GM23338 (cell line): ENCODE results near the gene LRRIQ3. TPM values are rescaled to one million over a fixed set of nuclear protein-coding genes. Genes with fewer than 3 reads are reported as not detected.

Experiments
- ATAC-seq: fragments of 200-7000 bp; cut with Tn5 transposase; 3 replicates; pipeline ENCODE4 v1.9.1; 2020
- DNase-seq: peaks from one replicate; pipeline ENCODE4 v3.0.0-alpha.2; 2015; ENCODE audit warnings: low spot score
- H2AFZ ChIP-seq: fragments of 200-600 bp; sonication (generic); 2 replicates; pipeline ENCODE4 v1.8.0; 2016; ENCODE audit warnings: antibody characterized with exemption, mild to moderate bottlenecking, moderate library complexity
- H3F3A ChIP-seq: fragments of 200-600 bp; sonication (generic); replicated peaks from 2 replicates; pipeline ENCODE4 v1.8.0; 2017; ENCODE audit warnings: antibody characterized with exemption, mixed run types, low read depth
- H3K27ac ChIP-seq: fragments of 200-600 bp; sonication (generic); 2 replicates; pipeline ENCODE4 v1.6.1; 2016; ENCODE audit warnings: low read depth
- H3K27me3 ChIP-seq: fragments of 200-600 bp; sonication (generic); 2 replicates; pipeline ENCODE4 v1.8.0; 2016; ENCODE audit warnings: mild to moderate bottlenecking, mixed run types, moderate library complexity; ENCODE audit not compliant: insufficient read depth
- H3K36me3 ChIP-seq: fragments of 200-600 bp; sonication (generic); 2 replicates; pipeline ENCODE4 v1.8.0; 2016; ENCODE audit warnings: mild to moderate bottlenecking; ENCODE audit not compliant: insufficient read depth
- H3K4me1 ChIP-seq: fragments of 200-600 bp; sonication (generic); 2 replicates; pipeline ENCODE4 v1.8.0; 2016; ENCODE audit warnings: mild to moderate bottlenecking, moderate library complexity; ENCODE audit not compliant: insufficient read depth
- H3K4me2 ChIP-seq: fragments of 200-600 bp; sonication (generic); 2 replicates; pipeline ENCODE4 v1.7.1; 2017; ENCODE audit warnings: mixed run types
- H3K4me3 ChIP-seq: fragments of 200-600 bp; sonication (generic); 2 replicates; pipeline ENCODE4 v1.6.1; 2016; ENCODE audit warnings: mixed run types
- H3K79me2 ChIP-seq: fragments of 200-600 bp; sonication (generic); replicated peaks from 2 replicates; pipeline ENCODE4 v1.8.0; 2017; ENCODE audit warnings: mild to moderate bottlenecking; ENCODE audit not compliant: insufficient read depth
- H3K9me2 ChIP-seq: fragments of 200-600 bp; sonication (generic); 2 replicates; pipeline ENCODE4 v1.8.0; 2017; ENCODE audit not compliant: insufficient read depth
- H4K20me1 ChIP-seq: fragments of 200-600 bp; sonication (generic); replicated peaks from 2 replicates; pipeline ENCODE4 v1.8.0; 2017; ENCODE audit warnings: mild to moderate bottlenecking; ENCODE audit not compliant: insufficient read depth
- H3K27ac Mint-ChIP-seq: 2 replicates; pipeline ENCODE4 v1.8.0; 2020; ENCODE audit warnings: inconsistent platforms, mild to moderate bottlenecking, moderate library complexity, mixed read lengths
- H3K27me3 Mint-ChIP-seq: 3 replicates; pipeline ENCODE4 v1.8.0; 2022; ENCODE audit warnings: low read depth, mild to moderate bottlenecking, moderate library complexity, mixed read lengths, inconsistent platforms; ENCODE audit not compliant: insufficient read depth, poor library complexity
- H3K36me3 Mint-ChIP-seq: 3 replicates; pipeline ENCODE4 v1.8.0; 2021; ENCODE audit warnings: low read depth, mild to moderate bottlenecking, inconsistent platforms, moderate library complexity, mixed read lengths
- H3K4me1 Mint-ChIP-seq: 3 replicates; pipeline ENCODE4 v1.8.0; 2020; ENCODE audit warnings: mild to moderate bottlenecking, inconsistent platforms, mixed read lengths
- H3K4me3 Mint-ChIP-seq: 3 replicates; pipeline ENCODE4 v1.8.0; 2021; ENCODE audit warnings: moderate library complexity, mild to moderate bottlenecking, inconsistent platforms, mixed read lengths
- H3K9me3 Mint-ChIP-seq: 3 replicates; pipeline ENCODE4 v1.8.0; 2020; ENCODE audit warnings: moderate library complexity, mild to moderate bottlenecking, inconsistent platforms, mixed read lengths
- EZH2 ChIP-seq: fragments of 200-600 bp; sonication (generic); IDR thresholded peaks from one replicate; pipeline ENCODE4 v1.8.0; 2017; ENCODE audit warnings: antibody characterized with exemption, mild to moderate bottlenecking, low read depth; ENCODE audit not compliant: unreplicated experiment
- POLR2AphosphoS5 ChIP-seq: IDR thresholded peaks from 2 replicates; pipeline ENCODE4 v1.6.1; 2016; ENCODE audit warnings: antibody characterized with exemption, low read depth
- STAT1 ChIP-seq: IDR thresholded peaks from one replicate; pipeline ENCODE4 v1.6.1; 2016; ENCODE audit warnings: antibody characterized with exemption; ENCODE audit not compliant: unreplicated experiment
- ZNF331 ChIP-seq: fragments of 250-450 bp; sonication (Bioruptor Pico); IDR thresholded peaks from 2 replicates; pipeline ENCODE4 v1.5.0; 2020; ENCODE audit warnings: low read depth, mild to moderate bottlenecking, moderate library complexity
- polyA plus RNA-seq: library from polyadenylated mRNA; unstranded; fragments of >200 nt; fragmentation: Nextera tagmentation; extraction: Ambion mirVana; gene quantifications from 2 replicates; pipeline ENCODE4 v1.2.1, GENCODE V29; 2016
- total RNA-seq: library from RNA; depleted of rRNA; stranded (reverse); fragments of >200 nt; shearing (Covaris generic); gene quantifications from 2 replicates; pipeline ENCODE4 v1.2.3, GENCODE V29; 2014
- TF ChIP-seq, protein P1 (sequence below), 2 experiments: fragments of 200-600 bp in 1 of 2; sonication (generic) in 1 of 2; conservative IDR thresholded peaks; 2 replicates each; pipeline versions ENCODE4 v1.5.1 to v1.6.1; 2016 to 2017; ENCODE audit warnings: antibody characterized with exemption in 2 of 2, low read depth in 2 of 2, mild to moderate bottlenecking in 2 of 2, moderate library complexity in 1 of 2
- TF ChIP-seq, protein P2 (sequence below): fragments of 250-450 bp; sonication (Bioruptor Pico); IDR thresholded peaks from 2 replicates; pipeline ENCODE4 v1.5.0; 2020; ENCODE audit warnings: mild to moderate bottlenecking, moderate library complexity

Gene LRRIQ3
- total and polyA plus RNA-seq, 2 experiments from 2014 or later, result 0.21 to 0.36 TPM

DNA sequence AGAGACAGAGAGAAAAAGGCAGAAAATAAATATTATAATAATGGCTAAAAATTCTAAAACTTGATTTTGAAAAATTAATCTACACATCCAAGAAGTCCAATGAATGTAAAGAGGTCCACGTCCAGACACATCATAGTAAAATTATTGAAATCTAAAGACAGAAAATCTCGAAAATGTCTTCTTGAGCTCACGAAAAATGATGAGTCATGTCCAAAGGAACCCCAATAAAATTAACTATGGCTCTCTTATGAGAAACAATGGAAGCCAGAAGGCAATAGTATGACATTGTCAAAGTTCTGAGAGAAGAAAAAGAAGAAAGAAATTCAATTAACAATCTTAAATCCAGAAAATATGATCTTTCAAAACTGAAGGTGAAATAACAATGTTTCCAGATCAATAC lies 84.6 kb downstream of the LRRIQ3 start:
- H4K20me1 ChIP-seq, result no peaks in the 10 kb centered on the region
- H3K4me3 ChIP-seq, result no peak overlapping the region
- H3K27me3 Mint-ChIP-seq, result peaks cover 2% of the 10 kb centered on the region
- no peaks in the 10 kb centered on the region for H3K36me3 Mint-ChIP-seq
- H3K27me3 ChIP-seq, result no peaks in the 10 kb centered on the region
- H3K4me1 ChIP-seq, result peaks cover 20% of the 10 kb centered on the region
- no peak overlapping the region for H3K4me3 Mint-ChIP-seq
- DNase-seq (no peak), ATAC-seq (no peak)
- TF ChIP-seq, protein P1, sequence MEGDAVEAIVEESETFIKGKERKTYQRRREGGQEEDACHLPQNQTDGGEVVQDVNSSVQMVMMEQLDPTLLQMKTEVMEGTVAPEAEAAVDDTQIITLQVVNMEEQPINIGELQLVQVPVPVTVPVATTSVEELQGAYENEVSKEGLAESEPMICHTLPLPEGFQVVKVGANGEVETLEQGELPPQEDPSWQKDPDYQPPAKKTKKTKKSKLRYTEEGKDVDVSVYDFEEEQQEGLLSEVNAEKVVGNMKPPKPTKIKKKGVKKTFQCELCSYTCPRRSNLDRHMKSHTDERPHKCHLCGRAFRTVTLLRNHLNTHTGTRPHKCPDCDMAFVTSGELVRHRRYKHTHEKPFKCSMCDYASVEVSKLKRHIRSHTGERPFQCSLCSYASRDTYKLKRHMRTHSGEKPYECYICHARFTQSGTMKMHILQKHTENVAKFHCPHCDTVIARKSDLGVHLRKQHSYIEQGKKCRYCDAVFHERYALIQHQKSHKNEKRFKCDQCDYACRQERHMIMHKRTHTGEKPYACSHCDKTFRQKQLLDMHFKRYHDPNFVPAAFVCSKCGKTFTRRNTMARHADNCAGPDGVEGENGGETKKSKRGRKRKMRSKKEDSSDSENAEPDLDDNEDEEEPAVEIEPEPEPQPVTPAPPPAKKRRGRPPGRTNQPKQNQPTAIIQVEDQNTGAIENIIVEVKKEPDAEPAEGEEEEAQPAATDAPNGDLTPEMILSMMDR (conservative IDR thresholded peaks at IDR 0.05; ENCODE audit: low read depth in 2 of 2), result no peak
- TF ChIP-seq ZNF331 (CRISPR knock-in tag) (no peak), STAT1 (no peak)
- TF ChIP-seq, protein P2, sequence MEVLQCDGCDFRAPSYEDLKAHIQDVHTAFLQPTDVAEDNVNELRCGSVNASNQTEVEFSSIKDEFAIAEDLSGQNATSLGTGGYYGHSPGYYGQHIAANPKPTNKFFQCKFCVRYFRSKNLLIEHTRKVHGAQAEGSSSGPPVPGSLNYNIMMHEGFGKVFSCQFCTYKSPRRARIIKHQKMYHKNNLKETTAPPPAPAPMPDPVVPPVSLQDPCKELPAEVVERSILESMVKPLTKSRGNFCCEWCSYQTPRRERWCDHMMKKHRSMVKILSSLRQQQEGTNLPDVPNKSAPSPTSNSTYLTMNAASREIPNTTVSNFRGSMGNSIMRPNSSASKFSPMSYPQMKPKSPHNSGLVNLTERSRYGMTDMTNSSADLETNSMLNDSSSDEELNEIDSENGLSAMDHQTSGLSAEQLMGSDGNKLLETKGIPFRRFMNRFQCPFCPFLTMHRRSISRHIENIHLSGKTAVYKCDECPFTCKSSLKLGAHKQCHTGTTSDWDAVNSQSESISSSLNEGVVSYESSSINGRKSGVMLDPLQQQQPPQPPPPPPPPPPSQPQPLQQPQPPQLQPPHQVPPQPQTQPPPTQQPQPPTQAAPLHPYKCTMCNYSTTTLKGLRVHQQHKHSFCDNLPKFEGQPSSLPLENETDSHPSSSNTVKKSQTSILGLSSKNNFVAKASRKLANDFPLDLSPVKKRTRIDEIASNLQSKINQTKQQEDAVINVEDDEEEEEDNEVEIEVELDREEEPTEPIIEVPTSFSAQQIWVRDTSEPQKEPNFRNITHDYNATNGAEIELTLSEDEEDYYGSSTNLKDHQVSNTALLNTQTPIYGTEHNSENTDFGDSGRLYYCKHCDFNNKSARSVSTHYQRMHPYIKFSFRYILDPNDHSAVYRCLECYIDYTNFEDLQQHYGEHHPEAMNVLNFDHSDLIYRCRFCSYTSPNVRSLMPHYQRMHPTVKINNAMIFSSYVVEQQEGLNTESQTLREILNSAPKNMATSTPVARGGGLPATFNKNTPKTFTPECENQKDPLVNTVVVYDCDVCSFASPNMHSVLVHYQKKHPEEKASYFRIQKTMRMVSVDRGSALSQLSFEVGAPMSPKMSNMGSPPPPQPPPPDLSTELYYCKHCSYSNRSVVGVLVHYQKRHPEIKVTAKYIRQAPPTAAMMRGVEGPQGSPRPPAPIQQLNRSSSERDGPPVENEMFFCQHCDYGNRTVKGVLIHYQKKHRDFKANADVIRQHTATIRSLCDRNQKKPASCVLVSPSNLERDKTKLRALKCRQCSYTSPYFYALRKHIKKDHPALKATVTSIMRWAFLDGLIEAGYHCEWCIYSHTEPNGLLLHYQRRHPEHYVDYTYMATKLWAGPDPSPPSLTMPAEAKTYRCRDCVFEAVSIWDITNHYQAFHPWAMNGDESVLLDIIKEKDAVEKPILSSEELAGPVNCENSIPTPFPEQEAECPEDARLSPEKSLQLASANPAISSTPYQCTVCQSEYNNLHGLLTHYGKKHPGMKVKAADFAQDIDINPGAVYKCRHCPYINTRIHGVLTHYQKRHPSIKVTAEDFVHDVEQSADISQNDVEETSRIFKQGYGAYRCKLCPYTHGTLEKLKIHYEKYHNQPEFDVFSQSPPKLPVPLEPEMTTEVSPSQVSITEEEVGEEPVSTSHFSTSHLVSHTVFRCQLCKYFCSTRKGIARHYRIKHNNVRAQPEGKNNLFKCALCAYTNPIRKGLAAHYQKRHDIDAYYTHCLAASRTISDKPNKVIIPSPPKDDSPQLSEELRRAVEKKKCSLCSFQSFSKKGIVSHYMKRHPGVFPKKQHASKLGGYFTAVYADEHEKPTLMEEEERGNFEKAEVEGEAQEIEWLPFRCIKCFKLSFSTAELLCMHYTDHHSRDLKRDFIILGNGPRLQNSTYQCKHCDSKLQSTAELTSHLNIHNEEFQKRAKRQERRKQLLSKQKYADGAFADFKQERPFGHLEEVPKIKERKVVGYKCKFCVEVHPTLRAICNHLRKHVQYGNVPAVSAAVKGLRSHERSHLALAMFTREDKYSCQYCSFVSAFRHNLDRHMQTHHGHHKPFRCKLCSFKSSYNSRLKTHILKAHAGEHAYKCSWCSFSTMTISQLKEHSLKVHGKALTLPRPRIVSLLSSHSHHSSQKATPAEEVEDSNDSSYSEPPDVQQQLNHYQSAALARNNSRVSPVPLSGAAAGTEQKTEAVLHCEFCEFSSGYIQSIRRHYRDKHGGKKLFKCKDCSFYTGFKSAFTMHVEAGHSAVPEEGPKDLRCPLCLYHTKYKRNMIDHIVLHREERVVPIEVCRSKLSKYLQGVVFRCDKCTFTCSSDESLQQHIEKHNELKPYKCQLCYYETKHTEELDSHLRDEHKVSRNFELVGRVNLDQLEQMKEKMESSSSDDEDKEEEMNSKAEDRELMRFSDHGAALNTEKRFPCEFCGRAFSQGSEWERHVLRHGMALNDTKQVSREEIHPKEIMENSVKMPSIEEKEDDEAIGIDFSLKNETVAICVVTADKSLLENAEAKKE (CRISPR knock-in tag), result no peak
- H3K27ac ChIP-seq, result no peak overlapping the region
- H3F3A ChIP-seq, result no peaks in the 10 kb centered on the region
- H3K36me3 ChIP-seq, result no peaks in the 10 kb centered on the region
- H3K79me2 ChIP-seq, result no peaks in the 10 kb centered on the region
- peaks cover 10% of the 10 kb centered on the region for H3K4me1 Mint-ChIP-seq
- no peaks in the 10 kb centered on the region for H3K9me3 Mint-ChIP-seq
- no peaks in the 10 kb centered on the region for H3K9me2 ChIP-seq
- H3K4me2 ChIP-seq, result no peak overlapping the region
- peak overlapping the region; percentile 65; the same call in 1 of the 2 replicates for H3K27ac Mint-ChIP-seq
- H2AFZ ChIP-seq, result no peak overlapping the region

- Histone ChIP-seq H3K27ac (no peak overlapping the region), H3F3A (no peaks in the 10 kb centered on the region), H3K27me3 (no peaks in the 10 kb centered on the region), H3K4me3 (no peak overlapping the region), H3K9me2 (no peaks in the 10 kb centered on the region), H4K20me1 (no peaks in the 10 kb centered on the region), H2AFZ (no peak overlapping the region), H3K4me1 (no peaks in the 10 kb centered on the region), H3K4me2 (no peak overlapping the region), H3K36me3 (no peaks in the 10 kb centered on the region), H3K79me2 (no peaks in the 10 kb centered on the region)
- Mint-ChIP-seq H3K36me3 (no peaks in the 10 kb centered on the region), H3K4me3 (no peak overlapping the region), H3K9me3 (no peaks in the 10 kb centered on the region), H3K4me1 (no peaks in the 10 kb centered on the region), H3K27me3 (no peaks in the 10 kb centered on the region), H3K27ac (no peak overlapping the region)
- DNase-seq, result no peak
- ATAC-seq, result no peak
- TF ChIP-seq POLR2AphosphoS5, result no peak
- no peak for TF ChIP-seq EZH2
These were observed 90.6 kb downstream of the LRRIQ3 start for GRCh38 chr1:74107394-74107793.
